GM21737 (cell line): ENCODE data around the gene UBE2O.

Experiments used
- ATAC-seq: cut with Tn5 transposase; IDR thresholded peaks from one replicate; pipeline ENCODE4 v1.9.1; 2021; ENCODE audit warnings: mild to moderate bottlenecking, moderate library complexity; ENCODE audit not compliant: unreplicated experiment

The UBE2O gene

GRCh38 chr17:76397687-76398522 is 55.0 kb downstream of the UBE2O start:
- no peak for ATAC-seq

DNA sequence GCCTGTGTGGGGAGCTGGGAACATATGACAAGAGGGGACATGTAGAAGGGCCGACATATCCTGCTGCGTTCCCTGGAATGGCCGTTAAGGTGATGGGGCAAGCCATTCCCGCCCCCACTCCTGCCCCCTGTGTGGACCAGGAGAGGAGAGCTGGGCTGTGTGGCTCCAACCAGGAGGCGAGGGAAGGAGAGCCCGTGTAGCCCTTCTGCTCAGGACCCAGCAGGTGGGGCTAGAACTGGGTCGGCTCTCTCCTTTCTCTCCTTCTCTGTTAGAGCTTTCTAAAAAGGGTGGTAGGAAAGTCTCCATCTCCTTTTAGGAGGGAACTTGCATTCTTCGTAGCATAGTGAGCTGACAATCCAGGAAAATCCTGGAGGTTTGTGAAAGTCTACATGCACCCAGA is 55.8 kb downstream of the UBE2O start:
- no peak for ATAC-seq

DNA sequence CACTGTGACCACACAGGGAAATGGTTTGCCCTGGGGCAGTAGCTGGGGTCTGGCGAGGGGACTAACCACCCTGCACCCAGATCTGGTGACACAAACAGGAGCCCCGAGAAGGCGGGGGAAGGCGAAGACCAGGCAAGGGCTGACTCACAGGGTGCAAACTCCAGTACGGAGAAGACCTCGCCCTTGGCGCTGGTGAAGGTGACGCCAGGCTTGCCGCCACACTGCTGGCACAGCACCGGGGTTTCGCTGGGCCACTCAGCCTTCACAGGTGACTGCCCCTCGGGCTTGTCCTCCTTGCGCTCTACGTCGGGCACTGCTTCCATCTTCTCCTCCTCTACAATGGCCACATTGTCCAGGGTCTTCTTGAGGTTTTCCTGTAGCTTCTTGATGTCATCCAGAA is 57.0 kb downstream of the UBE2O start:
- ATAC-seq: no peak

DNA sequence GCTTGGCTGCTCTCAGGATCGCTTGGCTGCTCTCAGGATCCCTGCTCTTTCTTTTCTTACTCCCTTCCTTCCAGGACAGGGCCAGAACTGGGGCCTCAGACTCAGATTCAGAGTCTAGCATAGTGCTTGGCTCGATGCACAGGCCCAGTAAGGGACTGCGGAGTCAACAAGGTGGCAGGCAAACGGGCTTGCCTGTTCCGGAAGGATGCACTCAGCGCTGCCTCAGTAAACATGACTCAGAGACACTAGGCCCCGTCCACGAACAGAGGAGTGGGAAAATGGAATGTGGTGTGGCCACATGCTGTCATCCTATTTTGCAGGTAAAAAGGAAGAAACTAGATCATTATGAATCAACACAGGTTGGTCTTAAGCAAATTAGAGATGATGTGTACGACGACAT is 58.8 kb downstream of the UBE2O start:
- no peak for ATAC-seq

GRCh38 chr17:76391200-76391715 is 61.7 kb downstream of the UBE2O start:
- no peak for ATAC-seq

- ATAC-seq: no peak
These were observed 62.9 kb downstream of the UBE2O start for GRCh38 chr17:76390003-76390421.

- ATAC-seq: no peak
These were observed 63.7 kb downstream of the UBE2O start for GRCh38 chr17:76388966-76389888.

DNA sequence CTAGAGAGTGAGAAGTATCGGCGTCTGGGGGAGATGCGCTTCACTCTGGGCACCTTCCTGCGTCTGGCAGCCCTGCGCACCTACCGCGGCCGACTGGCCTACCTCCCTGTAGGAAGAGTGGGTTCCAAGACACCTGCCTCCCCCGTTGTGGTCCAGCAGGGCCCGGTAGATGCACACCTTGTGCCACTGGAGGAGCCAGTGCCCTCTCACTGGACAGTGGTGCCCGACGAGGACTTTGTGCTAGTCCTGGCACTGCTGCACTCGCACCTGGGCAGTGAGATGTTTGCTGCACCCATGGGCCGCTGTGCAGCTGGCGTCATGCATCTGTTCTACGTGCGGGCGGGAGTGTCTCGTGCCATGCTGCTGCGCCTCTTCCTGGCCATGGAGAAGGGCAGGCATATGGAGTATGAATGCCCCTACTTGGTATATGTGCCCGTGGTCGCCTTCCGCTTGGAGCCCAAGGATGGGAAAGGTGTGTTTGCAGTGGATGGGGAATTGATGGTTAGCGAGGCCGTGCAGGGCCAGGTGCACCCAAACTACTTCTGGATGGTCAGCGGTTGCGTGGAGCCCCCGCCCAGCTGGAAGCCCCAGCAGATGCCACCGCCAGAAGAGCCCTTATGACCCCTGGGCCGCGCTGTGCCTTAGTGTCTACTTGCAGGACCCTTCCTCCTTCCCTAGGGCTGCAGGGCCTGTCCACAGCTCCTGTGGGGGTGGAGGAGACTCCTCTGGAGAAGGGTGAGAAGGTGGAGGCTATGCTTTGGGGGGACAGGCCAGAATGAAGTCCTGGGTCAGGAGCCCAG is 65.8 kb downstream of the UBE2O start:
- no peak for ATAC-seq

DNA sequence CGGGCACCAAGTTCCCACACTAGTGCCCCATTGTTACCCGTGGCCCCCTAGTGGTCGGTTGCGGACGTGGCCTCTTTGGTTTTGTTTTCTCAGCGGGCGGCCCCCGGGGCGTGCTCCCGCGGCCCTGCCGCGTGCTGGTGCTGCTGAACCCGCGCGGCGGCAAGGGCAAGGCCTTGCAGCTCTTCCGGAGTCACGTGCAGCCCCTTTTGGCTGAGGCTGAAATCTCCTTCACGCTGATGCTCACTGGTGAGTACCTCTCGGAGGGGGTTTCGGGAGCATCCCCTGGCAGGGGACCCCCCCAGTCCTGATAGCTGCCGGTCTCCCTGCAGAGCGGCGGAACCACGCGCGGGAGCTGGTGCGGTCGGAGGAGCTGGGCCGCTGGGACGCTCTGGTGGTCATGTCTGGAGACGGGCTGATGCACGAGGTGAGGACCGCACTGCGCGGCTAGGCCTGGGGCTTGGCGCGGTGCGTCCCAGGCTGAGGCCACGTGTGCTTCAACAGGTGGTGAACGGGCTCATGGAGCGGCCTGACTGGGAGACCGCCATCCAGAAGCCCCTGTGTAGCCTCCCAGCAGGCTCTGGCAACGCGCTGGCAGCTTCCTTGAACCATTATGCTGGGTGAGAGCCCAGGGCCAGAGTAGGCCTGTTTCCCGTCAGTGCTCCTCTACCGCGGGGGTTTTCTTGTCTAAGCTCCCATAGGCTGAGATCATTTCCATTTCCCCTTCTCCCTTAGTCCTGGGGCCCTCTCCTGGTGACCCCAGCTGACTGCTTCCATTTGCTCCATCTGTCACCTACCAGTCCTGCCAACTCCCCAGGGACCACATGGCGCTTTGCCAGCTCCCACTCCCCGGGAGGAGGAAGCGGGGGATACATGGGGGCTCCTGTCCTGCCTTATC is 66.8 kb downstream of the UBE2O start:
- no peak for ATAC-seq

DNA sequence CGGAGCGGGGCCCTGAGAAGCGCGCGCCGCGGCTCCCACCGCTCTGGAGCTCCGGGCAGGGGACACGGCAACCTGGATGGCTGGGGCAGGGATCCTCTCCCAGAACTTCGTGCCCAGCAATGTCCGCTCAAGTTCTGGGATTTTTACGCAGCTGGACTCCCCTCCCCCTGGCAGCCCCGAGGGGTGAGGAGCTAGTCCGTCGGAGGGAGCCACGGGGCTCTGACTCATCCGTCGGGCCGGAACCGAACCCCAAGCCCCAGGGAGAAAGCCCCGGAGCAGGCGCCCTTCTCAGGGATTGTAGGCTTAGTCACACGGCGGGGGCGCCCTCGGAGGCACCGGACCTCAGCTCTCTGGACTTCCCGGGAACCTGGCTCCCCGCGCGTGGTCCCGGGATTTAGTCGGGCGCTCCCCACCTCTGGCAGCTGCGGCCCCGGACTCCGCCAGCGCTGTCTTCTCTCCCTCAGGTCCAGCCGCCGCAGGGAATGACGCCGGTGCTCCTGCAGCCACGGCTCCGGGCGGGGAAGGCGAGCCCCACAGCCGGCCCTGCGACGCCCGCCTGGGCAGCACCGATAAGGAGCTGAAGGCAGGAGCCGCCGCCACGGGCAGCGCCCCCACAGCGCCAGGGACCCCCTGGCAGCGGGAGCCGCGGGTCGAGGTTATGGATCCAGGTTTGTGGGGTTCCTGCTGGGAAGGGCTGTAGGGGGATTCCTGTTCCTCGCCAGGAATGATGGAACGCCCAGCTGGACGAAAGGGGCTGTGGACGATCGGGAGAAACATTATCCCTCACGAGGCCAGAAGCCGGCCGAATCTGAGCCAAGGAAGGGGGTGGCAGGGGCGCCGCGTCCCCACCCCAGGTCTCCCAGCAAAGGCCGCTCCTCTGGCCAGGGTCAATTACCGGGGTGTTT is 67.7 kb downstream of the UBE2O start:
- ATAC-seq: no peak

- ATAC-seq: no peak
These were observed 68.5 kb downstream of the UBE2O start, which contains the start of gene SPHK1 for GRCh38 chr17:76384222-76384986. TSS of gene SPHK1 (plus strand) at chr17:76384609. CDS start at chr17:76385645, 1,036 bp downstream.

DNA sequence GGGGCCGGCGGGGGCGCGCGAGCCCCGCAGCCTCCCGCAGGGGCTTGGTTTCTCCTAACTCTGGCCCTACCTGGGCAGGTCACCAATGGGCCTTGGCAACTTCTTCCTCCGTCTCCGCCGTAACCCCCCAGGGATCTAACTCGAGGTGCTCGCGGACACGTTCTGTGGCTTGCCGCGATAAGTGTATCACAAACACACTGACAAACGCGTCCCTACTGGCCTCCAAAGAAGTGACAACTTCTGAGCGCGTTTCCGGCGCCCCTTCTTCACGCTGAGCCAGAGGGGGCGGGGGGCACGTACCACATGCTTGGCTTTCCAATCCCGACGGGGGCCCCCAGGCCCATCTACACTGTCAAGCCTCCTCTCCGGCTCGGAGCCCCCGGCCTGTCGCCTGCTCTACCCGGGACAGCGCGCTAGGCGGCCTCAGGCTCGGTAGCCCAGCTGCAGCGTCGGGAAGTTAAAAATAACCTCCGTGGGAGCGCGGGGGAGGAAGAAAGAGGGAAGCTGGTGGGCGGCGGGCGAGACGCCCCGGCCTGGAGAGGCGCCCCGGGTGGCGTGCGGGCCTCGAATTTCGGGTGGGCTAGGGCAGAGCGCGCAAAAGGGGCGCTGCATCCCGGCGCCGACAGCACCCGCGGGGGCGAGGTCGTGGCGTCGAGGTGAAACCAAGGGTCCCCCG is 69.3 kb downstream of the UBE2O start:
- no peak for ATAC-seq

GRCh38 chr17:76382803-76383545 is 70.0 kb downstream of the UBE2O start:
- no peak for ATAC-seq

- ATAC-seq: no peak
These were observed 70.6 kb downstream of the UBE2O start for GRCh38 chr17:76382351-76382802.

DNA sequence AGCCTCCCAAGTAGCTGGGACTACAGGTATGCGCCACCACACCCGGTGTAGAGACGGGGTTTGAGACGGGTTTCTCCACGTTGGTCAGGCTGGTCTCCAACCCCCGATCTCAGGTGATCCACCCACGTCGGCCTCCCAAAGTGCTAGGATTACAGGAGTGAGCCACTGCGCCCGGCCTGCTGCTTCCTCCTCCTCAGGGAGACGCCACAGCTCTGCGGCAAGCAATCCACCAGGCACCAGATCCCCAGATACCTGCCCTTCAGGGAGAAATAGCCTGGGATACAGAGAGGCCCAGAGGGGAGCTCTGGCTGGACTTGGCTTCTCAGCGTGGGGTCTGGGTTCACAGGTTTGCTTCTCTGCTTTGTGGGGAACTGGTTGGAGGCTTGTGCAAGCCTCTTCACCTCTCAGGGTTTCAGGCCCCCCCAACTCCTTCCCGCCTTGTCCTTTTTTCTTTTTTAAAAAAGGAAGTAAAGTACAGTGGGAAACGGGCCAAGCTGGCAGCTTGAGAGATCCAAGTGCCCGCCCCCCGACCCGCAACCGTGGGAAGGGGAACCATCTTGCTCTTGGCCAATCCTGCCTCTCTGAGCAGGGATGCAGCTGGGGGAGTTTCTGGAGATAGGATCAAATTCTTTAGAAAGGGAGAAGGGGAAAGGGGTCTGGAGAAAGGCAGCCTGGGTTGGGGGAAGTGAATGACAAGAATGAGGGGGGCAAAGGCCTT is 71.2 kb downstream of the UBE2O start:
- ATAC-seq: no peak
